ENCODE measurements around the gene MEF2C.

The MEF2C gene

DNA sequence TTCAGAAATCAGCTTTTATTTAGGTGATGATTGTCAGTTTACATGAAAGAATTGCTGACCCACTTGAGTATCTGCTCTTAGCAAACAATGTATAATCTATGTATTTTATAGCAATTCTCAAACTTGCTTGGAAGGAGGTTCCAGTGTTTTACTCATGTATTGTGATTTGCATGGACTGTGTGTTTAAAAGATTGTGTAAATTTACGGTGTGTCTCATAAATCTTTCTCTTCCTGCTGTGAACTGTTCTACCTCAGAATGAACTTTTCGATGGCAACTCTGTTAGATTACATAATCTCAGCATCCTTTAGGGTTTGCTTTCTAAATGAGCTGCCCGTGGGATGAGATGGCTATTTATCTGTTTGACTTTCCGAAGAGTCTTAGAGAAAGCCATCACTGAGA is 122.5 kb downstream of the MEF2C start:
- no peak for DNase-seq (ENCODE audit: low spot score)

DNA sequence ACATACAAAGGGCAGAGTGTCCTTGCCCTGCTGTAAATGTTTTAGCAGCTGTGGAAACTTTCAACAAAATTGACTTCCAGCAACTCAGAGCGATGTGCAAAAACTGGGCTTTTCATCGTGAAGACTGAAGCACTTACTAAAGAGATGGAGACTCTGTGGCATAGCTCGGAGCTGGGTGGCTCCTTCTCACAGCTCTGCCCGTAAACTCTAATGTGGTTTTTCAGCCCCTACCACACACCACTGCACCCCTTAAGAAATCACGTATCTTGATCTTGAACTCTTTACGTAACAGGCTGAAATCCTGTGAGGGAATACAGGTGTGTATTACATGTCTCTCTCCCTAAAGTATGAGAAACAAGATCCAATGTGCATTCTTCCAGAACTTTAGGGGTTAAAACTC is 124.4 kb downstream of the MEF2C start:
- no peak for DNase-seq (ENCODE audit: low spot score)

DNA sequence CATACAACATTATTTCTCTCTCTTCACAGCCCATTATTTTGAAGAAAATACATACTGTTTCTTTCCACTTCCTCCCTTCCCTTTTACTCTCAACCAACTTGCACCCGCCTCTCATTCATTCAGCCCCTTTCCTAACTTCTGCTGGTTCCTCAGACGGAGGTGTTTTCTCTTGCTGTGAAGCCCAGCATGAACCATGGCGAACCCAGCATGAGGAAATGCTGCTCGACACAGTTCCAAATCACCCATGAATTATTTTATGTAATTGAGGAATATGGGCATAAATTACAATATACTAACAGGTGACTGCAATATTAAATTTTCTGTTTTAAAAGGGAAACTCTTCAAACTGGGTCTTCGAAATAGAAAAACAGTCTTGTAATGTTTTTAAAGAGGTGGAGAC is 124.8 kb downstream of the MEF2C start:
- DNase-seq (ENCODE audit: low spot score), result no peak

DNA sequence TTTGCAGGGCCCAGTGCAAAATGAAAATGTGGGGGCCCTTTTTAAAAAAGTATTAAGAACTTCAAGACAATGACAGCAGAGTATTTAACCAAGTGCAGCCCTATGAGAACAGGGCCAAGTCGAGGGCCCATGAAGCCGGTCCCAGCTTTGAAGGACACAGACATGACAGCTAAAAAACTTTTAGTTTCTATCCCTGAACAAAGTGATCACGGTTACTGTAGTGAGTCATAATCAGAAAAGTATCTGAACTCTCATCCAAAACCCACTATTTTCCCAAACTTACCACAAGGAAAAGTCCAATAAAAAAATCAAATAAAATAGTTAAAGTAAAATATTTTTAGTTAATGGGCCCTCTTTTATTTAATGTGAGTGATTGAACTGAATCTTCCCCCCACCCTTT is 126.0 kb downstream of the MEF2C start:
- DNase-seq (ENCODE audit: low spot score), result no peak

DNA sequence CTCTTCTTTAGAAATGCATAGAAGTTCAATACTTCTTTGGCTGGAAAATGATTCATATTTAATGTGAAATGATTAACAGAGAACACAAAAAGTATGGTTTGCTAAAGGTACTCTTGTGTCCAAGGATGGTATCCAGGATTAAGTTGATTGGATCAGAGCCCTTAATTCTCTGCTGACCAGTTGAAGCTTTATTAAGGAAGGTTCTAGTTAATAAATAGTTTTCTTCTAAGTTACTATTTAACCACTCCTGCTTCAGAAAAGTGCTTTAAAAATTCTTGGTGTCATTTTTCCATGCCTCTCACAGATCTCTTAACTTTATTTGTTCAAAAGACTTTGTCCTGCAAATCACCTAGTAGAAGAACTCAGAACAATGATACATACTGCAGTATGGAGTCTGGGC is 134.3 kb downstream of the MEF2C start:
- no peak for DNase-seq (ENCODE audit: low spot score)

DNA sequence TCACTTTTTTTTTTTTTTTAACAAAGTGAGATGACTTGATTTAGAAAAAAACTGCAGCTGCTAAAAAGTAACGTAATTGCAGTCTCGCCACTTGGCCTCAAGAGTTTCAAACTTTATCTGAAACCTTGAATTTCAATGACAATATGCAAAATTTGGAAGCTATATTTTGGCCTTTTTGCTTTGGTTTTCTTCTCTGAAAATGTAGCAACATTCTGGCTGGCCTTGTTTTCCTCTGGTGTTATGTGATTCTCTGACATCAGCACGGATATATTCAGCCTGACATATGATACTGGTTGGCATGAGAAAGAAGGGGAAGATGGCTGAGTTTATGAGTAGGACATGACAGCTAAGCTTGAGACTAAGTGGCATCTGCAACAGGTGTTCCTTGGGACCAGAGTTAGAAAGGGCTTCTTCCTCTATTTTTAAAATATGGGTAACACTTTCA is 136.5 kb downstream of the MEF2C start:
- DNase-seq (ENCODE audit: low spot score), result no peak

DNA sequence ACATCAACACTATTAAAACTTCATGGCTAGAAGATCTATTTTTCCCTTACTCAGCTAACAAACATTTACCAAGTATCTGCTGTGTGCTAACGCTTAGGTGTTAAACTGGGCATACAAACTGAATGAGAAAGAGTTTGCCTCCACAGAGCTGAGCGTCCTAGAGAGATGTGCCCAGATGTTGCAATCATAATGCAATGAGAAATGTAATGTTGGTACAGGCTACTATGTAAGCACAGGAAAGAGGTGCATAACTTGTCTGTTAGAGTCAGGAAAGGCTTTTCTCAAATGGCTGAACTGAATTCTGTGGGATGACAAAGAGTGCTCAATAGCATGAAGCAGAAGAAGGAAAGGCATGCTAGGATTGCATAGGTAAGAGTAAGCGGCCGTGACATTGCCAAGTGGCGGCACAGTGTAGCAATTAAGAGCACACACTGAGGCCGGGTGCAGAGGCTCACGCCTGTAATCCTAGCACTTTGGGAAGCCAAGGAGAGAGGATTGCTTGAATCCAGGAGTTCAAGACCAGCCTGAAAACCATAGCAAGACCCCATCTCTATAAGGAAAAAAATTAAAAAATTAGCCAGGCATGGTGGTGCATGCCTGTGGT is 137.8 kb downstream of the MEF2C start:
- DNase-seq (ENCODE audit: low spot score), result no peak

DNA sequence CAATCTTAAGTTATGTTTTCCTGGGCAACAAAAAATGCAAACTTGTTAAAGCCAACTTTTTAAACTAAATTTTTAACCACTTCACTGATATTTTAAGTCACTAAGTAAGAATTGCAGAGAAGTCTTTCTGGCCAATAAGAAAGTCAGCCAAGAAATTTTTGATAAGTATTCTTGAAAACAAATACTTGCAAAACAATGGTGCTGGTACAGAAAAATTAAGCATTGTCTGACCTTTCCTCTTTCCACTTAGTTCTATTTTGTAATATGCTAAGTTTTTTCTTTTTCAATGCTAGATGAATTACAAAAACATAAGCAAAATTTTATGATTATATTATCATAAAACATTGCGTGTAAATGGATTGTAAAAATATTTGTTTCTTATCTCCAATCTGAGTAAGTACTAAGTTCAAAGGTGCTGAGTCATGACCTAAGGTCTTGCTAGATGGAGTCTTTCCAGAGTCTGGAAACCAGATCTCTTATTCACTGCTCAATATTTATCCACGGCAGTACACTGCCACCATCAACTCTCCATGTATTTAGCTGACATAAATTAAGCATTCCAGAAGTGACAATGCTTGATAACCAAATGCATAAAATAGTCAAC is 139.7 kb downstream of the MEF2C start:
- no peak for DNase-seq (ENCODE audit: low spot score)

DNA sequence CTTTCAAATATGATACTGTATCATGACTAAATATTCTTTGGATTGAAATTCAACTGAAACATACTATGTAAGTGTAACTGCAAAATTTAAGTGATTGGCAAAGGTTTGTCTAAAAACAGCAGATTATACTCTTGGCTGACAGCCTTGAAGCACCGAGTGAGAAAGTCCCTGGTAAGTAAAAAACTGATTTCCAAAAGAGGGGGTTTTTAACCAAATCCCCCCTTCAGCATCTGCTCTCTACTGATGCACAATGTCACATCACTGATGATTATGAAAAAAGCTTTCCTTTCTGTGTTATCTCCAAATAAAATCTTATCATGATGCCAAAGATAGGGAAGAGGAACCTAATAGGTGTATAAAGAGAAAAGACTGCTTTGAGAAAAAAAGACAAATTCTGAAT is 141.0 kb downstream of the MEF2C start:
- DNase-seq (ENCODE audit: low spot score), result no peak

DNA sequence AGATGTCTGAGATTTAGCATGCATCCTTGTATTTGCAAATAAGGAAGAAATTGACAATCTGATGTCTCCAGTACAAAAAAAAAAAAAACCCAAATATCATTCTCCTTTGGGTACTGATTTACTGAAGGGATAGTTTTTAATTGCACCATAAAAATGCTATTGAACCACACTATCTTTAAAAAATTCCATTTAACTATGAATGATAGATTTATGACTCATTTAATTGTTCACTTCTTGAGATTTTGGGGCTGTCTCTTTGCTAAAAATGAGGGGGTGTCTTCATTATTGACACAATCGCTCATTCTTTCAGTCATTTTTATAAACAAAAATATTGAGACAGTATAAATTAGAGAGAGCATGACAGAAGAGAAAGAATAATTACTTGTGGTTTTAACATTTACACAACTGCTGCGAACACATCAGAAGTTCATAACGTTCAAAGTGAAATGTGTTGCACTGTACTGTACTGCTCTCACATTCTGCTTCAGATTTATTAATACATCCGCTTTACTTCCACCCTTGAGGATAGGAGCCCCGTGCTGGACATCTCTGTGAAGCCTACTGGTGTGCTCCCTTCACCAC is 142.3 kb downstream of the MEF2C start:
- DNase-seq (ENCODE audit: low spot score), result no peak

DNA sequence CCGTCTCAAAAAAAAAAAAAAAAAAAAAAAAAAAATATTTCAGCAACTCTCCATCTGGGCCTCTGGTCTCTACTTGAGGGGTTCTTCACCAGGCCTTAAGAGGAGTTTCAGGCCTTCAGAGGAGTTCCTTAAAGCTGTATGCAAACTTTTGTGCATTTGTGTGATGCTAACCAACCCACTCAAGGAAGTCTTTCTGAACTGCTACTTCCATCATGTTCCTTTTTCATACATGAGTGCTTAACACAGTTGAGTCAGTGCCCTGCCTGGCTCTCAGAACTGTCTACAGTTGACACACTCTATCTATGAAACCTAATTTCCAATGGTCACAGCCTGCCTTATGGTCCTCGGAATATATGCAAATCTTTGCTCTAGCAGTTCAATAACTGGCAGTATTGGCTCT is 146.5 kb downstream of the MEF2C start:
- no peak for DNase-seq (ENCODE audit: low spot score)

DNA sequence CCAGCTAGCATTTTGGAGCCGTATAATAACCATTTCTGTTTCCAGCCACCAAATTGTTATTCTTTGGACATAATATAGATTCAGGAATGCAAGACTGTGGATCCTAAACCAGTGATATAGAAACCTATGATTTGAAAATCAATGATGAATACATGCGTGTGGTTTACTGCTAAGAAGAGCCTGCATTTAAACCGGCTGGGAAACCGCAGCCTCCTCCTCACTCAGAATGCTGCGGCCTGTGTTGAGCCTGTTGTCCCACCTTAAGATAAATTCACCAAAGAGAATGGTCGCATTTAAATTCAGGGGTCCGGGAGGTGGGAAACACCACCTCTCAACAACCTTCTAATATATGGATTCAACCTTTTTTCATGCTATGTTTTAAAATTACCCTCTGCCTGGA is 148.0 kb downstream of the MEF2C start:
- DNase-seq (ENCODE audit: low spot score), result no peak

DNA sequence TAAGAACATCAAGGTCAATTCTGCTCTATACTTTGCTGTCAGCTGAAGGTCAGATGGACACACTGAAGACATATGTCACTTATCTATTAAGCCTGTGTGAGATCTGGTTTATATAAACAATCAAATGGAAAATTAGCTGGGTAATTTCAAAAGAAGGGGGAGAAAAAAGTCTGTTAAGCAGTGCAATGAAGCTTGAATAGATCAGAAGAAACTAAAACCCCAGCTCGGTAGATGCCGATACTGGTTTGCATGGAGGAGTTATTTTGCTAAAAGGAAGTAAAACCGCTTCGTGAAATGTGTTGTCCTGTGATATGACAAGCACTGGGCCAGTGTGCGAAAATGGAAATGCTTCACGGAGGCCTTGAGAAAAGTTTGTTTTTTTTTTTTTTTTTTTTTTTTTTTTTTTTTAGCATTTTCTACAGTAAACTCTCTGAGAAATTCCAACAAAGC is 148.8 kb downstream of the MEF2C start:
- peak; percentile 43 for DNase-seq (ENCODE audit: low spot score)

DNA sequence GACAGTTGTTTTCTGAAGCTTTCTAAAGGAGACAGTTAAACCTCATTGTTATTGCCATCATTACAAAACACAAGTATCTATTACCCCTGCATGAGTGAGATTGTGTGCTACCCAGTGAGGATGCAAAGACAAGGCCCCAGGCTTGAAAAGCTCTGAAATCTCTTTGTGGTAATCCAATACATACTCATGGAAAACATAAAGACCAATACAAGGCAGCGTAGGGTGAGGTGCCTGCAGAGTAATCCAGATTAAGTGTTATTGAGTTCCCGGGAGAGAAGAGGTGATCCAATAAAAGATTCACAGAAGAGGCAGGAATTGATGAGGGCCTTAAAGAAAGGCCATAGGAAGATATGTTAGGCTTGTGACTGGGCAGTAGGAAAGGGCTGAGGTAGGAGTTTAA is 150.1 kb downstream of the MEF2C start:
- DNase-seq (ENCODE audit: low spot score), result no peak

DNA sequence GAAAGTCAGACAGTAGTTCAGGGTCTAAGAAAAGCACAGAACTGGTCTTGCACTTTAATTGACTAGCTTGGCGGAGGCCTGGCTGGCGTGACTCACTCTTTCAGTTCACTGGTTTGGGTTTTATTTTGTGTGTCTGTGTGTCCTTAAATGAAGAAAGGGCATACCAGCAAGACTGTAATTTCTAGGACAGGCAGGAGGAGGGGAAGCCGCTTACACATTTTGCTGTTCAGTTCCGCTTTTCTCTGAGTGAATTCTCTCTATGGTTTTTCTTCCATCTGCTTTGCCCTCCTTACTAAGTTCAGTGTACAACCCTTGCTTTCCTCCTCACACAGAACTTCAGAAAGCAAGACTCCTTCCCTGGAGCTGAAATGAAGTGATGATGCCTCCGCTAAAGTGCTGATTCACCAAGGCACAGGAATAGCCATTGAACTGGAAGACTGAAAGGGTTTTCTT is 150.8 kb downstream of the MEF2C start:
- DNase-seq (ENCODE audit: low spot score), result peak; percentile 52

DNA sequence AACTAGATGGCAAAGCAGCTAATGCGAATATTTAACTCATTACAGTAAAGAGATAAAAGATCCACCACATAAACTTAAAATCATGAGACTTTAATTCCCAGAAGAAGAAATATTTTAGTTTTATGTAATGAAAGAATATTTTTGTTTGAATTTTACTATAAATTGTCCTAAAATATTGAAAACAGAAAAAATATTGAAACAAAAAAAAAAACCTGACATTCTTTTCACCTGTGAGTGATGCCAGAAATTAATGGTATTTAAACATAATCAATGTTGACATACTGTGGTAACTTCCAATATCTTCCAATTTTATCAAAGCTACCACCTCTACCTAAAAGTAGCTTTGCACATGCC is 153.2 kb downstream of the MEF2C start:
- no peak for DNase-seq (ENCODE audit: low spot score)

DNA sequence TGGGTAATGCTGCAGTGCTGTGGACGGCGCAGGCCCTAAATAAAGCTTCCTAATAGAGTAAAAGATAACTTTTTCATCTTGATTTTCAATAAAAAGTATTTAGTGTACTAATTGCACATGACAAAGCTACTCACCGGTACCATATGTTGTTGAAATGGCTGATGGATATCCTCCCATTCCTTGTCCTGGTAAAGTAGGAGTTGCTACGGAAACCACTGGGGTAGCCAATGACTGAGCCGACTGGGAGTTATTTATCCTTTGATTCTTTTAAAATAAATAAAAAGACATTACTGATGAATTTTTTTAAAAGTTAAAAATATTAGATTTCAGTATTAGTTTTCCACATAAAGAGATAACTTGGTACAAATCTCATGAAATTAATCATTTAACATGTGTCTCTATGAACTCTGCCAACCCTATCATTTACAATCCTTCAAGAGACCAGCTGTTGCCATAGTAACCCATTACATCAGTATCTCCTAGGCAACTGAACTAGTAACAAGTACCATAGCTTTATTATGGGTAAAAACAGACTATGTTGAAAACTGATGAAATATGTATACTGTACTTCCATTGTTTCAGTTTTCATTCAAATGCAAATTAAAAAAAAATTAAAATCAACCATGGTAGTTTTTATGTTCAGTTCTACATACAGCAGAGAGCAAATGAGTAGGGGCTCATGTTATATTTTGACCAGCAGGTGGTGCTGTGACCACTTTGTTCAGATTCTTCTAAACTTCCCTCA is 153.7 kb downstream of the MEF2C start:
- peak; percentile 83 for DNase-seq (ENCODE audit: low spot score)

DNA sequence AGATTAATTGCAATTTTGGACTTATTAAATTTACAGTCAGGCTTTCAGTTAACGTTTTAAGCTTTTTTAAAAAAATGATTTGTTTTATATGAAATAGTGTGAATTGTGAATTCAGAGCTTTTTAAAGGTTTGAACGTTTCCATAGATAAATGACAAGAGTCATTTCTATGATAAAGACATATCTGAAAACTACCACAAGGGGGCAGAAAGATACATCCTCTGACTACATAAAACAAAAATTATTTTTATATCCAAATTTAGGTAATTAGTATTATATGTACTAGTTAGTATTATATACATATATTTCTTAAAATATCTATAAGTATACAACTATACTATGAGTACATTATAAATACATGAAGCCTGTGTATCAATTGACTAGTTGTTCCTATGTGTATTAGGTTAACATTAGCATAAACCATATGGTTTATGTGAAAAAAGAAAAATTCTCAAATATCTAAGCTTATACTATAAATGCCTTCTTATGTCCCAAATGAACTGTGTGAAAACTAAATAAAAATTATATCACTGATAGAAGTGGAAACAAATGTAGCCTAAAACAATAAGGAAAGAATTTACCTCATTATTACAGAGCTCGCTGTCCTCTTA is 155.2 kb downstream of the MEF2C start:
- DNase-seq (ENCODE audit: low spot score), result no peak

DNA sequence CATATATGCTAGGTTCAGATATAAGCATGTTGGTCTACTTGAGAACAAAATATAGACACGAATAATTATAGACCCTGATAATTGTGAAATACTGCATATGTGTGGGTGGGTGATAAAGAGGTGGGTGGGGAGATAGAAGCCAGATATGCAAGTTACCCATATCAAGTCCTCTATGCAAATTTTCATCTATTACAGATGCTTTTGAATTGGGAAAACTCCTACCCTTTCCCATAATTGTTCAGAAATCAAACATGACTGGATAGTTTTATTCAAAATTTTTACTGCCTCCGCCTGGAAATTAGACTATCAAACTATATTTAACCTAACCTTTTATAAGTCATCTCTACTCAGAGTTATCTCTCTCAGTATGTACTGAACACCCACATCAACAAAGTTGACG is 157.5 kb downstream of the MEF2C start:
- no peak for DNase-seq (ENCODE audit: low spot score)

DNA sequence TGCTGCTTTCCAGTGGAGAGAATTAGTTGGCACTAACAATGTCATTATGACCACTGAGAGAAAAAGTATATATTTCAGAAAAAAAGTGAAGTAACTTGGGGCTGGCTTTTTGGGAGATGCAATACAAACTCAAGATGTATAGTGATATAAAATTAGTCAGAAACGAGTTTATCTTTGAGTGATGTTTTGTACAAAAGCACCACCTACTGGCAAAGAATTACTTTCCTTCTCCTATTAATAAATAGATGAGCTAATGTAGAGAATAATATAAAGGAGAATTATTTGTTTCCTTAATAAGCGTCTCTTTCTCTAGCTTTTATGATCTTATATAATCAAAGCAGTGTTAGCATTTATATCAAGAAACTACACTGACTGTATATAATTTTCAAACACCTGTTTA is 158.8 kb downstream of the MEF2C start:
- peak; percentile 64 for DNase-seq (ENCODE audit: low spot score)

DNA sequence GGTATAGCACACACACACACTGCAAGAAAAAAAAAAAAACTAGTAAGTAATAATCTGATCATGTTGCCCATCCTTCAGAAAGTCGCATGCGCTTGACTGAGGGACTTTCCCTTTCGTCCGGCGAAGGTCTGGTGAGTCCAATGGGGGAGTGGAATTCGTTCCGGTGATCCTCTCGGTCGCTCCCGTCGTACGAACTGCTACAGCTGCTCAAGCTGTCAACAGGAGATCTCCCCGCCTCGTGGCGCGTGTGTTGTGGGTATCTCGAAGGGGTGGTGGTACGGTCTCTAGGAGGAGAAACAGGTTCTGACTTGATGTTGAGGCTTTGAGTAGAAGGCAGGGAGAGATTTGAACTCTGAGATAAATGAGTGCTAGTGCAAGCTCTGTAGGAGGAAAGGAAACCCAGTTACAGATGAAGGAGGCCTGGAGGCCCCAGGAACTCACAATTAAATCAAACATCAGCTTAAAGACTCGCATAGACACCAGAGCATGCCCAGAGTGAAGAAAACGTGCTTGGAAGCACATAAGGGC is 160.4 kb downstream of the MEF2C start:
- no peak for DNase-seq (ENCODE audit: low spot score)

DNA sequence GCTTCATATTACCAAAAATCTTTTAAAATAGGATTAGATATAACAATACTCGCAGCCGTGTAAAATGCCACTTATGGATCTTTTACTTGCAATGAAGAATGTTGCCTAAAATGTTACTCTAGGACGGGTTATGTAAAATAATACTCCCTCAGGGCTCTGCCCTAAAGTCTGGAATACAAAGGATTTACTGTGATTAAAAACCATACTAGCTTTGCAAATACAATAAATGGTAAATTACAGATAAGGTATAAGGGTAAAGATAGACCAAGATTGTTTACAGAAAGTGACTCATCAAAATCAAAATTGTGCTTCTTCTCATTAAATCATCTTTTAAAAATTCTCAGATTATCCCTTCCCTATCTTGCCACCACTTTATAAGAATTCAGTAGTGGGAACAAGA is 163.6 kb downstream of the MEF2C start:
- DNase-seq (ENCODE audit: low spot score), result no peak

Measured in globus pallidus (tissue), 1 donor.